Right hindlimb (tissue), 1 donor: ENCODE measurements around the gene NXNL1.

Experiments used
- DNase-seq: peaks from one replicate; pipeline ENCODE4 v3.0.0-alpha.2; 2018

The NXNL1 gene

GRCh38 chr19:17419154-17419620 is 41.5 kb downstream of the NXNL1 start:
- no peak for DNase-seq

DNA sequence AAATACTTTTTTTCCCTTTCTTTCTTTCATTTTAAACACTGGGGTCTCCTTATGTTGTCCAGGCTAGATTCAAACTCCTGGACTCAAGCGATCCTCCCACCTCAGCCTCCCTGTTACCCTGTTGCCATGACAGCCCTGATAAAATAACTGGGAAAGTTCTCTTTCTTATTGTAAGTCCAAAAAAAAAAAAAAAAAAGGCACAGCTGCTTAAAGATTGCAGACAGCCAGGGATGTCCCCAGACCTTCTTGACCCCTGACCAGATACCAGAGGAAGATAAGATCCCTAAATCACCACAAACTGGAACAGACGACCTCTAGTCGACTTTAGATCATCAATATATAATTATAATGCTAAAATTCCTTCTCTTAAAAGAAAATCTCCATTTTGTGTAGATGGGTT is 42.0 kb downstream of the NXNL1 start:
- no peak for DNase-seq

DNA sequence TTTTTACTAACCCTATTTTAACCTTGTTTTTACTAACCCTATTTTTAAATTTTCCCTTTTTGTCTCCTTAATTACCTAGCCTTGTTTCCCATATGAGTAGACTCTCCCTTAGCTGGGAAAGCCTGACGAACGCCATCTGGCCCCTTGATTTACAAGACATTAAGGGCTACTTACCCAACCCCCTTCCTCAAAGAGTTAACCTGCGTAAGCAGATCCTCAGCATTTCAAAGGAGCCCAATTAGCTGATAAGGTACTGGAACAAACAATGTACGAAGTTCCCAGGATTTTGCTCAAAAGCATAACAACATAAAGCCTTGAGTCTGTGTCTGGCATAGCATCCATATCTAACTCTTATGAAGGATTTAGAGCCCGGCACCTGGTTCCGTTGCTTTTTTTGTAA is 45.6 kb downstream of the NXNL1 start:
- no peak for DNase-seq

GRCh38 chr19:17414097-17414496 is 46.6 kb downstream of the NXNL1 start:
- DNase-seq: no peak

DNA sequence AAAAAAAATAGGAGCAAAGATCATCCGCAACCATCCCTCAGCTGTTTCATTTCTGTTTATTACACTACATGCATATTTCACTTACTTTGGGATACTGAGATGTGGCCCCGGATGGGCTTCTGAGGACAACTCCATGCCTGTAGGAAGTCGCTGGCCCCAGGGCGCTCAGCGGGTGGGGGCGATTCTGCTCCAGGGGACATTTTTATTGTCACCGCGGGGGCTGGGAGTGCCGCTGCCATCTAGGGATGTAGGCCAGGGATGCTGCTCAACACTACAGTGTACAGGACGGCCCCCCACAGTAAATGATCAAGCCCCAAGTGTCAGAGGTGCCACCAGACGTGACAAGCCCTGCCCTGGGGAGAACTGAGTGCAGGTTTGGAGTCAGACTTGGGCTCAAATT is 48.9 kb downstream of the NXNL1 start:
- no peak for DNase-seq

DNA sequence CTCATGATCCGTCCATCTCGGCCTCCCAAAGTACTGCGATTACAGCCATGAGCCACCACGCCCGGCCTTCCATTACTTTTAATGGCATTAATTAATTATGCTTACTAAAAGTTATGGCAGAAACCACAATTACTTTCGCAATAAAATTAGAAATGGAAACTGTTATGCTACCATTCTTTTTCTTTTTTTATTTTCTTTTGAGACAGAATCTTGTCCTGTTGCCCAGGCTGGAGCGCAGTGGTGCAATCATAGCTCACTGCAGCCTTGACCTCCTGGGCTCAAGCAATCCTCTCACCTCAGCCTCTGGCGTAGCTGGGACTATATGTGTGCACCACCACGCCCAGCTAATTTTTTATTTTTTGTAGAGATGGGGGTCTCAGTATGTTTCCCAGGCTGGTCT is 50.7 kb downstream of the NXNL1 start:
- DNase-seq: no peak

DNA sequence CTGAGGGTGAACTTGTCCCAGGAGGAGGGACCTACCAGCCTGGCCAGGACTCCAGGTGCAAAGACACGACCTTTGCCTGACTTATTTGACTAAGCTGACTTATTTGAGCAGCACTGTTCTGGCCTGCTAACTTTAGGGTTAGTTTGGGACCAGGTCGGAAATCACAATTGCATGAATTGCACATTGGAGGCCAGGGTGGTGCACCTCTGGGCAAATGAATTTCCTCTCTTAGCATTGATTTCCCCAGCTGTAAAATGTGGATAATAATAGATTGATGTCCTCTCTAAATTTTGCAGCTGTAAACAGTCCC is 53.9 kb downstream of the NXNL1 start:
- DNase-seq: no peak

DNA sequence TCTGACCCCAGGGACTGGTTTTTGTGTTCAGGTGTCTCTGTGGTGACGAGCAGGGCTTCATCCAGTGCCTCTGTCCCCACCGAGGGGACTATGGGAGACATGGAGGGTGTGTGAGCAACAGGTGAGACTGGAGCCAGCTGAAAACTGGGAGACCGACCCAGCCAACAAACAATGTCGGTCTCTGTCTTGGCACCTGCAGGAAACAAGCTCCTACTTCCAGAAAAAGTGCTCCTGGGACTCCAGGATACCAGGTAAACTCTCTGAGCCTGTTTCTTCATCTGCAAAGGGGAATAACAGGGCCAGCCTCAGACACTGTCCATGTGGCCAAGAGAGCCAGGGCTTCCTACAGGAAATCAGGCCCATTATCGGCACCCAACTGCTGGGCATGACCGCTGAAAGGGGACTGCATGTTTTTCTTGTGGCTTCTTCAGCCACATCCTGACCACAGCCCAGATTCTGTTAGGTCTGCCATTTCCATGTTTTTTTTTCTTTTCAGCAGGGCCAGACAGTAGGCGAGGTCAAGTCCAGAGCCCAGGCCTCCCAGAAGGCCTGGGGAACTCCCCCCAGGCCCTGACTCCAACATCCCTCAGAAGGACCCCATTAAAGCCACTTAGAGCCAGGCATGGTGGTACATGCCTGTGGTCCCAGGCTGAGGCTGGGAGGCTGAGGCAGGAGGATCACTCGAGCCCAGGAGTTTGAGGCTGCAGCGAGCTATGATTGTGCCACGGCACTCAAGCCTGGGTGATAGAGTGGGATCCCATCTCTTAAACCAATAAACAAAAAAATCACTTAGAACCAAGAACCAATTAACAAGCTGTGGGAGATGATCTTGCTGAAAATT is 54.5 kb downstream of the NXNL1 start:
- peak; percentile 58 for DNase-seq
